ENCODE results near the gene SYTL3.
"Not testable (repeated sequence)": the region's sequence is repeated elsewhere in the genome, so short reads cannot be mapped to it uniquely, and the experiment has no call there.

The SYTL3 gene

GRCh38 chr6:158694913-158695312 is 45.1 kb downstream of the SYTL3 start:
- Histone ChIP-seq H3K27ac (ENCODE audit: insufficient read depth in 1 of 2, low read depth in 1 of 2, low read length in 2 of 2, poor library complexity in 1 of 2, severe bottlenecking in 2 of 2) (no peak overlapping the region), H3K36me3 (ENCODE audit: control insufficient read depth in 4 of 4, insufficient read depth in 4 of 4, low read length in 3 of 4) (no peaks in the 10 kb centered on the region), H3K9me3 (ENCODE audit: control extremely low read depth in 1 of 5, control insufficient read depth in 4 of 5, insufficient read depth in 2 of 5, low read depth in 1 of 5, low read length in 4 of 5) (no peaks in the 10 kb centered on the region), H3K4me1 (ENCODE audit: control extremely low read depth in 1 of 4, control insufficient read depth in 4 of 4, insufficient read depth in 4 of 4, low read length in 3 of 4) (peaks cover 0 to 4% (median 0%) of the 10 kb centered on the region in 4 experiments), H3K4me3 (ENCODE audit: control insufficient read depth in 1 of 7, extremely low read depth in 1 of 7, insufficient read depth in 4 of 7, low read depth in 2 of 7, low read length in 6 of 7) (no peak overlapping the region), H3K27me3 (replicated peaks in 2 of 5; ENCODE audit: control insufficient read depth in 4 of 5, insufficient read depth in 5 of 5, low read length in 4 of 5) (no peaks in the 10 kb centered on the region)
- POLR2A ChIA-PET, result no interaction called here
- 100% methylated on average over 1 of the region's 3 CpGs for WGBS (ENCODE audit: insufficient coverage)
- no peak for DNase-seq
- CTCF ChIA-PET, result no interaction called here

GRCh38 chr6:158697811-158698210 is 48.0 kb downstream of the SYTL3 start:
- no peak overlapping the region for H3K4me3 ChIP-seq (ENCODE audit: control insufficient read depth in 1 of 7, extremely low read depth in 1 of 7, insufficient read depth in 4 of 7, low read depth in 2 of 7, low read length in 6 of 7)
- no peak for DNase-seq
- no peaks in the 10 kb centered on the region for H3K27me3 ChIP-seq (replicated peaks in 2 of 5; ENCODE audit: control insufficient read depth in 4 of 5, insufficient read depth in 5 of 5, low read length in 4 of 5)
- H3K9me3 ChIP-seq (ENCODE audit: control extremely low read depth in 1 of 5, control insufficient read depth in 4 of 5, insufficient read depth in 2 of 5, low read depth in 1 of 5, low read length in 4 of 5), result no peaks in the 10 kb centered on the region
- ChIA-PET CTCF (interaction anchor here (0.7 to 2.1 kb wide), 5 partner anchors 10 to 275 kb away, joined by 3 to 7 read pairs (median 3); no protein-coding TSS in a partner anchor), POLR2A (interaction anchor here (0.6 kb wide), 1 partner anchor 117 kb away, joined by 3 read pairs; no protein-coding TSS in a partner anchor)
- no peaks in the 10 kb centered on the region for H3K4me1 ChIP-seq (ENCODE audit: control extremely low read depth in 1 of 4, control insufficient read depth in 4 of 4, insufficient read depth in 4 of 4, low read length in 3 of 4)
- no peaks in the 10 kb centered on the region for H3K36me3 ChIP-seq (ENCODE audit: control insufficient read depth in 4 of 4, insufficient read depth in 4 of 4, low read length in 3 of 4)
- WGBS (ENCODE audit: insufficient coverage), result 95% methylated on average over 2 of the region's 2 CpGs
- no peak overlapping the region for H3K27ac ChIP-seq (ENCODE audit: insufficient read depth in 1 of 2, low read depth in 1 of 2, low read length in 2 of 2, poor library complexity in 1 of 2, severe bottlenecking in 2 of 2)

- POLR2A ChIA-PET, result no interaction called here
- Histone ChIP-seq H3K4me1 (ENCODE audit: control extremely low read depth in 1 of 4, control insufficient read depth in 4 of 4, insufficient read depth in 4 of 4, low read length in 3 of 4) (peaks cover 0 to under 1% (median 0%) of the 10 kb centered on the region in 4 experiments), H3K36me3 (ENCODE audit: control insufficient read depth in 4 of 4, insufficient read depth in 4 of 4, low read length in 3 of 4) (no peaks in the 10 kb centered on the region), H3K27ac (ENCODE audit: insufficient read depth in 1 of 2, low read depth in 1 of 2, low read length in 2 of 2, poor library complexity in 1 of 2, severe bottlenecking in 2 of 2) (no peak overlapping the region), H3K4me3 (ENCODE audit: control insufficient read depth in 1 of 7, extremely low read depth in 1 of 7, insufficient read depth in 4 of 7, low read depth in 2 of 7, low read length in 6 of 7) (no peak overlapping the region), H3K27me3 (replicated peaks in 2 of 5; ENCODE audit: control insufficient read depth in 4 of 5, insufficient read depth in 5 of 5, low read length in 4 of 5) (no peaks in the 10 kb centered on the region), H3K9me3 (ENCODE audit: control extremely low read depth in 1 of 5, control insufficient read depth in 4 of 5, insufficient read depth in 2 of 5, low read depth in 1 of 5, low read length in 4 of 5) (no peaks in the 10 kb centered on the region)
- WGBS (ENCODE audit: insufficient coverage), result 98% methylated on average over 8 of the region's 8 CpGs
- CTCF ChIA-PET, result interaction anchor here (6.3 kb wide), 1 partner anchor 275 kb away, joined by 66 read pairs; no protein-coding TSS in a partner anchor
- no peak for DNase-seq
Observed at GRCh38 chr6:158698931-158699330, 49.1 kb downstream of the SYTL3 start.

GRCh38 chr6:158701268-158701667 is 51.4 kb downstream of the SYTL3 start:
- not testable (repeated sequence) for H3K9me3 ChIP-seq (ENCODE audit: control extremely low read depth in 1 of 5, control insufficient read depth in 4 of 5, insufficient read depth in 2 of 5, low read depth in 1 of 5, low read length in 4 of 5); H3K27ac ChIP-seq (ENCODE audit: insufficient read depth in 1 of 2, low read depth in 1 of 2, low read length in 2 of 2, poor library complexity in 1 of 2, severe bottlenecking in 2 of 2); H3K36me3 ChIP-seq (ENCODE audit: control insufficient read depth in 4 of 4, insufficient read depth in 4 of 4, low read length in 3 of 4); H3K4me3 ChIP-seq (ENCODE audit: control insufficient read depth in 1 of 7, extremely low read depth in 1 of 7, insufficient read depth in 4 of 7, low read depth in 2 of 7, low read length in 6 of 7); DNase-seq; H3K27me3 ChIP-seq (replicated peaks in 2 of 5; ENCODE audit: control insufficient read depth in 4 of 5, insufficient read depth in 5 of 5, low read length in 4 of 5); H3K4me1 ChIP-seq (ENCODE audit: control extremely low read depth in 1 of 4, control insufficient read depth in 4 of 4, insufficient read depth in 4 of 4, low read length in 3 of 4)
- ChIA-PET POLR2A (interaction anchor here (1.1 kb wide), 1 partner anchor 9 kb away, joined by 4 read pairs; no protein-coding TSS in a partner anchor), CTCF (interaction anchor here (0.6 to 6.3 kb wide), 7 partner anchors 10 to 433 kb away, joined by 3 to 66 read pairs (median 6); partner anchors contain the start of gene DYNLT1)
- WGBS (ENCODE audit: insufficient coverage), result 100% methylated on average over 3 of the region's 3 CpGs

- H3K27ac ChIP-seq (ENCODE audit: insufficient read depth in 1 of 2, low read depth in 1 of 2, low read length in 2 of 2, poor library complexity in 1 of 2, severe bottlenecking in 2 of 2), result no peak overlapping the region
- no peaks in the 10 kb centered on the region for H3K9me3 ChIP-seq (ENCODE audit: control extremely low read depth in 1 of 5, control insufficient read depth in 4 of 5, insufficient read depth in 2 of 5, low read depth in 1 of 5, low read length in 4 of 5)
- DNase-seq, result no peak
- H3K4me1 ChIP-seq (ENCODE audit: control extremely low read depth in 1 of 4, control insufficient read depth in 4 of 4, insufficient read depth in 4 of 4, low read length in 3 of 4), result peaks cover 0 to 7% (median 7%) of the 10 kb centered on the region in 4 experiments
- no peaks in the 10 kb centered on the region for H3K36me3 ChIP-seq (ENCODE audit: control insufficient read depth in 4 of 4, insufficient read depth in 4 of 4, low read length in 3 of 4)
- ChIA-PET POLR2A (interaction anchor here (0.7 kb wide), 1 partner anchor 57 kb away, joined by 3 read pairs; no protein-coding TSS in a partner anchor), CTCF (interaction anchor here (0.6 to 6.3 kb wide), 14 partner anchors 10 to 432 kb away, joined by 3 to 66 read pairs (median 4); partner anchors contain the start of gene RSPH3)
- H3K27me3 ChIP-seq (replicated peaks in 2 of 5; ENCODE audit: control insufficient read depth in 4 of 5, insufficient read depth in 5 of 5, low read length in 4 of 5), result no peaks in the 10 kb centered on the region
- H3K4me3 ChIP-seq (ENCODE audit: control insufficient read depth in 1 of 7, extremely low read depth in 1 of 7, insufficient read depth in 4 of 7, low read depth in 2 of 7, low read length in 6 of 7), result no peak overlapping the region
- 90% methylated on average over 12 of the region's 14 CpGs for WGBS (ENCODE audit: insufficient coverage)
Observed at GRCh38 chr6:158703111-158703836, 53.4 kb downstream of the SYTL3 start.

- Histone ChIP-seq H3K36me3 (ENCODE audit: control insufficient read depth in 4 of 4, insufficient read depth in 4 of 4, low read length in 3 of 4) (no peaks in the 10 kb centered on the region), H3K27me3 (replicated peaks in 2 of 5; ENCODE audit: control insufficient read depth in 4 of 5, insufficient read depth in 5 of 5, low read length in 4 of 5) (no peaks in the 10 kb centered on the region), H3K4me3 (ENCODE audit: control insufficient read depth in 1 of 7, extremely low read depth in 1 of 7, insufficient read depth in 4 of 7, low read depth in 2 of 7, low read length in 6 of 7) (peak overlapping the region in 6 of 7 experiments; percentile 21 to 74 (median 47)), H3K27ac (ENCODE audit: insufficient read depth in 1 of 2, low read depth in 1 of 2, low read length in 2 of 2, poor library complexity in 1 of 2, severe bottlenecking in 2 of 2) (no peak overlapping the region), H3K9me3 (ENCODE audit: control extremely low read depth in 1 of 5, control insufficient read depth in 4 of 5, insufficient read depth in 2 of 5, low read depth in 1 of 5, low read length in 4 of 5) (no peaks in the 10 kb centered on the region), H3K4me1 (ENCODE audit: control extremely low read depth in 1 of 4, control insufficient read depth in 4 of 4, insufficient read depth in 4 of 4, low read length in 3 of 4) (peaks cover 0 to 7% (median 7%) of the 10 kb centered on the region in 4 experiments)
- POLR2A ChIA-PET, result interaction anchor here (0.6 to 0.7 kb wide), 2 partner anchors 58 to 75 kb away, joined by 3 read pairs; no protein-coding TSS in a partner anchor
- WGBS (ENCODE audit: insufficient coverage), result 17% methylated on average over 40 of the region's 42 CpGs
- DNase-seq, result peak; percentile 61 to 83 (median 76)
- CTCF ChIA-PET, result interaction anchor here (0.6 to 6.3 kb wide), 15 partner anchors 13 to 431 kb away, joined by 3 to 66 read pairs (median 3); partner anchors contain the start of gene RSPH3
Observed at GRCh38 chr6:158703837-158704822, 54.3 kb downstream of the SYTL3 start.
